ENCODE measurements around the gene LIMD2.

LIMD2 gene

DNA sequence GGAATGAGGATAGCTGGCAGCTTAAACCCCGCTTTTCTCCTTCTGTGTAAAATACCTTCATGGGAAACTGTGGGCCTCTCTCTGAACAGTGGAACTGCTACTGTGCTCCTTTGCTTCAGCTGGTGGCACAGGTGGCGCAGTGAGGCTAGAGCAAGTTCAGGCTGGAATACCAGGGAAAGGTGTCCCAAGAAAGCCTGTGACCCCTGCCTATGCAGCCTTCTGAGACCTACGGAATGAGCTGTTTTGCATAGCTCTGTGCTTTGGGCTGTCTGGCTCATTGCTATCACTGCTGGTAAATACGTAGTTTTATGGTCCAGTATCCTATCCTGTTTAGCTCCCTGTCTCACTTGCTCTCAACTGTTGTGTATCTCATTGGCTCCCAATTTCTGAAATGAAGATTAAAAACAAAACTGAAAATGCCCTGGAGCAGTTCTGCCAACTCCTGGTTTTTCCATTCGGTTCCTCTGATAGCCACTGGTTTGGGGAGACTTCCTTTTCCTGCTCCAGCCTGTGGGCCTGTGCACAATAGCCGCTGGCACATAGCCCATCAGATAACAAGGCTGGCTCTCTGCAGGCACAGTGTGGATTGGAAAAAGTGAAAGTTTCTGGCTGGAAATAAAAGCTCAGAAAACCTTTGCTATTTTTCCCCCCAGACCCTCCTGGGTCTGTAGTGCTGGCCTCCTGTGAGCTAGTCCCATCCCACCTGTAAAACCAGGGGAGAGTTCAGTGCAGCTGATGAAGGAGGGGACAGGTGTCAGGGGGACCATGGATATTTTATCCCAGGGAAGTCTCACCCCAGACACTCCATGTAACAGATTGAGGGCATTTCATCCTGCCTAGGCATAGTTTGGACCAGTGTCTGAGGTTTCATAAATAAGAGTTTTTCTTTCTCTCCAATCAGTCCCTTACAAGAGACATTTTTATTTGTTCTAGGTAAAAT, 24.0 kb downstream of the LIMD2 start:
- H3K4me3 ChIP-seq (ENCODE audit: control insufficient read depth, low read depth, low read length) = no peak overlapping the region
- TF ChIP-seq, protein P1, sequence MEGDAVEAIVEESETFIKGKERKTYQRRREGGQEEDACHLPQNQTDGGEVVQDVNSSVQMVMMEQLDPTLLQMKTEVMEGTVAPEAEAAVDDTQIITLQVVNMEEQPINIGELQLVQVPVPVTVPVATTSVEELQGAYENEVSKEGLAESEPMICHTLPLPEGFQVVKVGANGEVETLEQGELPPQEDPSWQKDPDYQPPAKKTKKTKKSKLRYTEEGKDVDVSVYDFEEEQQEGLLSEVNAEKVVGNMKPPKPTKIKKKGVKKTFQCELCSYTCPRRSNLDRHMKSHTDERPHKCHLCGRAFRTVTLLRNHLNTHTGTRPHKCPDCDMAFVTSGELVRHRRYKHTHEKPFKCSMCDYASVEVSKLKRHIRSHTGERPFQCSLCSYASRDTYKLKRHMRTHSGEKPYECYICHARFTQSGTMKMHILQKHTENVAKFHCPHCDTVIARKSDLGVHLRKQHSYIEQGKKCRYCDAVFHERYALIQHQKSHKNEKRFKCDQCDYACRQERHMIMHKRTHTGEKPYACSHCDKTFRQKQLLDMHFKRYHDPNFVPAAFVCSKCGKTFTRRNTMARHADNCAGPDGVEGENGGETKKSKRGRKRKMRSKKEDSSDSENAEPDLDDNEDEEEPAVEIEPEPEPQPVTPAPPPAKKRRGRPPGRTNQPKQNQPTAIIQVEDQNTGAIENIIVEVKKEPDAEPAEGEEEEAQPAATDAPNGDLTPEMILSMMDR (conservative IDR thresholded peaks at IDR 0.05; ENCODE audit: control insufficient read depth, insufficient read depth, low read depth, low read length) = no peak
- DNase-seq (ENCODE audit: low read depth) = peak; percentile 72

DNA sequence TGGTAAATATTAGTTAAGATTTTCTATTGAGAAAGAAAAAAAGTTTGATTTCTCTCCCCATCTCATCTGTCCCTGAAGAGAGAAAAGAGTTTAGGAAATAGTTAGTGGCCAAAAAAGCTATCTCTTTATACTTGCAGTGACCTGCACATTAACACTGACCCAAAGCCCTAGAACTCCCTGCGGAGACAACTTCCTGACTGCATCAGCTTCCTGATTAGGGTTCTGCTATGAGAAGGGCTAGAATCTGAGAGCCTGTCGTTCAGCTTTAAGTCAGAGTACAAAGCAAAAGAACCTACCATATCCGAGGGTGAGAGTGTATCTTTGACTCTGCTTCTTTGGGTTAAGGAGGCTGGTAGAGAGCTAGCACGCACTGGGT, 24.7 kb downstream of the LIMD2 start:
- TF ChIP-seq, protein P1 (conservative IDR thresholded peaks at IDR 0.05; ENCODE audit: control insufficient read depth, insufficient read depth, low read depth, low read length) = no peak
- no peak overlapping the region for H3K4me3 ChIP-seq (ENCODE audit: control insufficient read depth, low read depth, low read length)
- DNase-seq (ENCODE audit: low read depth) = no peak

DNA sequence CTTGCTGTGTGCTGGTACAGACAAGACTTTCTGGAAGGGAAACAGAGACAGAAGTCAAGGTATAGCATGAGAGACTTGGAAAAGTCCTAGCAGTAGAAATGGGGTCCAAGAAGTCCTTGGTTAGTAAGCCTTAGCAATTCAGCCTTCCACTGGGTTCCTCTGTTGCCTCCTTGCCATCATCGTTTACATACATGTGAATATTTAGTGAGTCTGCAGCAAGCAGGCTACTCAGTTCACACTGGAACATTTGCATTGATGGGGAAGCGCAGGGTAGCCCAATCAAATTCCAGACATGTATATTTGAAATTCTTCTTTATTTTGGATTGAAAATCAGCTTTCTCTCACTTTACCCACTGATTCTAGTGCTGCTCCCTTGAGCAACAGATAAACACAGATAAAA, 27.1 kb downstream of the LIMD2 start:
- TF ChIP-seq, protein P1 (conservative IDR thresholded peaks at IDR 0.05; ENCODE audit: control insufficient read depth, insufficient read depth, low read depth, low read length) = no peak
- DNase-seq (ENCODE audit: low read depth) = no peak
- H3K4me3 ChIP-seq (ENCODE audit: control insufficient read depth, low read depth, low read length) = no peak overlapping the region

DNA sequence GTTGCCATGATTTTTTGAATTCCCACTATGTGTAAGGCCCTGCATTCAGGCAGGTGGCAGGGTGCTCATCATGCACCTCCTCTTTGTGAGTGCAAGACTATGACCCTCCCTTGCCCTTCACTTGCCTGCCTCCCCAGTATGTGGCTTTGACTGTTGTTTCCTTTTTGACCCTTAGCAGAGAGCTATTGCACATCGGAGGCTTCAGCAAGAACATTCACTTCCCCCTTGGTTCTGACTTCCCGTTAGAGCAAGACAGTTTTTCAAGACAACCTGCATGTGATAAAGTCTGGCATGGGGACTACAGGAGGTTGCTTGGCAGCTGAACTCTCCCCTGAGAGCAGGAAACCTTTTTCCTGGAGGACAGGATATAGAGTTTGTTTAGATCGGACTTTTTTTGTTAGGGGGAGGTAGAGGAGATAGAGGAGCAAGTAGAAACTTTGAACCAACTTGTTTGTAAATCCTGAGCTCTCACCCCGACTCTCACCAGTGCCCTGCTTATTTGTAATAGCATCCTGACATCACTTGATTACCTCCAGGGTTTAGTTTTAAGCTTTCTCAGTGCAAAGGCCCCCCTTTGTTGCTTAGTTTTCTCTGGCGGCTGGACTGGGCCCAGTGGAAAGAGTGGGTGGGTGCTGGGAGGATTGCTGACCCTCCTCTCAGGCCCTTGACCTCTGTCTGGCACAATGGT, 34.3 kb downstream of the LIMD2 start:
- DNase-seq (ENCODE audit: low read depth) = no peak
- TF ChIP-seq, protein P1 (conservative IDR thresholded peaks at IDR 0.05; ENCODE audit: control insufficient read depth, insufficient read depth, low read depth, low read length) = no peak
- no peak overlapping the region for H3K4me3 ChIP-seq (ENCODE audit: control insufficient read depth, low read depth, low read length)

DNA sequence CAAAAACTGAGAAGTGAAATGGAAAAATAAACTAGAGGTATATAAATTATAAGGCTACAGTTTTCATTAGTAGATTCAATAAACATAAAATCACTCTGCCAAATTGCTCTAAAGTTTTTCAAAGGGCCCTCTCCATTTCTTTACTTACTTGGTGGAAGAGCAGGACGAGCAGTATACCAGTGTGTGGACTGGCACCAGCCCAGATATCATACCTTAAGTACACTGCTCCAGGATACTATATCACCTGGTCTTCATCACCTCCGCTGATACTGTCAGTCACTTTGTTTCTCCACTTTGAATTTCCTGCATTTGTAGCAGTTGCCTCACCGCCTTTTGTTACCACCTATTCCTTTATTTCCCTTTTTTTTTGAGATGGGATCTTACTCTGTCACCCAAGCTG, 40.1 kb downstream of the LIMD2 start:
- TF ChIP-seq, protein P1 (conservative IDR thresholded peaks at IDR 0.05; ENCODE audit: control insufficient read depth, insufficient read depth, low read depth, low read length) = no peak
- no peak overlapping the region for H3K4me3 ChIP-seq (ENCODE audit: control insufficient read depth, low read depth, low read length)
- DNase-seq (ENCODE audit: low read depth) = no peak

DNA sequence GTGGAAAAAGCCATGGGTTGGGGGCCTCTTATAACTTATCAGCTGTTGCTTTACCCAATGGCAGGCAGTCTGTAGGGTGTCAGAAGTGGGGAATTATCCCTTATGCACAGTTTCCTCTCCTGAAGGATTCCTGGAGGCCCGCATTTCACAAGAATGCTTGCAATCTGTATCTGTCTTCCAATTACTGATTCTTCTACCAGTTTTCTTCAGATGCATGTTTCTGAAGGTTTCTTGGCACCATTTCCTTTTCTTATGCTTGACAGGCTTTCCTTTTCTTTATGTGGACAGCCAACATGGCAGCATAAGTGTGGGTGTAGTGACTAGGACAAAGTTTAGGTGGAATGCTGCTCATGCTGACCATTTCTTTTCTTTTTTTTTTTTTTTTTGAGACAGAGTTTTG, 41.6 kb downstream of the LIMD2 start:
- TF ChIP-seq, protein P1 (conservative IDR thresholded peaks at IDR 0.05; ENCODE audit: control insufficient read depth, insufficient read depth, low read depth, low read length) = no peak
- no peak overlapping the region for H3K4me3 ChIP-seq (ENCODE audit: control insufficient read depth, low read depth, low read length)
- DNase-seq (ENCODE audit: low read depth) = no peak
